ENCODE measurements around the gene TPK1. TPM values are rescaled to one million over a fixed set of nuclear protein-coding genes. Genes with fewer than 3 reads are reported as not detected.
"Not testable (repeated sequence)": the region's sequence is repeated elsewhere in the genome, so short reads cannot be mapped to it uniquely, and the experiment has no call there.

The TPK1 gene
- total RNA-seq, 2 experiments from 2014 or later = 15.5 to 15.8 TPM

DNA sequence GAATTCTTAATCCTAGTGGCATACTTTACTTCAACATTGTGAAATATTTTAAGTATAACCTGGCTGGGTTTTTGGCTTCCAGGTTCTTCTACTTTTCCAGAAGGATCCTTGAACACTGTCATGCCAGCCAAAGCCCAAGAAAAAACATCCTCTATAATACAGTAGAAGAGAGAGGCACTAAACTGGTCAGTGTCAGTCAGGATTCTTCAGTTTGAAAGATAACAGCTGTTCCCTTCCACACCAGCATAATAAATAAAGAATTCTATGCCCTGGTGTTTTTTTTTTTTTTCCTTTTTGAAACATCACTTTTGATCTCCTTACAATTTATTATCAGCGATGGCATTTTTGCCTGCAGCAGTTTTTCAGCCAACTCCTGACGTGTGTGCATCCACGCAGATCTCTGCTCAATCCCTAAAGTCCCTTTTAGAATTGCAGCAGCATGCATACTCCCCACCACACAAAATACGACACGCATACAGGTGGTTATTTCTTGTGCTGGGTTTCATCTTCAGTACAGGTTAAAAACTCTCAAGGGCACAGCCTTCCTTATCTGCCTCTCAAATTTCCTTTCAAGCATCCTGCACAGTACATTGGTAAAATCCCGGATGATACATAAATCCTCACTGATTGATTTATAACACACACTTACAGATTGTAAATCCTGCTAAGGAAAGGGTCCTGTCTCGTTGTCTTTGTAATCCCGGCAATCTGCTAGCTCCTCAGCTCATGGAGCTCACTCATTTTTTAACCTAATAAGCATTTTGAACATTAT lies 100.2 kb downstream of the TPK1 start:
- TF ChIP-seq, protein P1, sequence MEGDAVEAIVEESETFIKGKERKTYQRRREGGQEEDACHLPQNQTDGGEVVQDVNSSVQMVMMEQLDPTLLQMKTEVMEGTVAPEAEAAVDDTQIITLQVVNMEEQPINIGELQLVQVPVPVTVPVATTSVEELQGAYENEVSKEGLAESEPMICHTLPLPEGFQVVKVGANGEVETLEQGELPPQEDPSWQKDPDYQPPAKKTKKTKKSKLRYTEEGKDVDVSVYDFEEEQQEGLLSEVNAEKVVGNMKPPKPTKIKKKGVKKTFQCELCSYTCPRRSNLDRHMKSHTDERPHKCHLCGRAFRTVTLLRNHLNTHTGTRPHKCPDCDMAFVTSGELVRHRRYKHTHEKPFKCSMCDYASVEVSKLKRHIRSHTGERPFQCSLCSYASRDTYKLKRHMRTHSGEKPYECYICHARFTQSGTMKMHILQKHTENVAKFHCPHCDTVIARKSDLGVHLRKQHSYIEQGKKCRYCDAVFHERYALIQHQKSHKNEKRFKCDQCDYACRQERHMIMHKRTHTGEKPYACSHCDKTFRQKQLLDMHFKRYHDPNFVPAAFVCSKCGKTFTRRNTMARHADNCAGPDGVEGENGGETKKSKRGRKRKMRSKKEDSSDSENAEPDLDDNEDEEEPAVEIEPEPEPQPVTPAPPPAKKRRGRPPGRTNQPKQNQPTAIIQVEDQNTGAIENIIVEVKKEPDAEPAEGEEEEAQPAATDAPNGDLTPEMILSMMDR (IDR thresholded peaks at IDR 0.05) = no peak
- H3K4me1 Mint-ChIP-seq (ENCODE audit: low read depth) = no peaks in the 10 kb centered on the region
- CTCF ChIA-PET = interaction anchor here (1.1 kb wide), 1 partner anchor 52 kb away, joined by 3 read pairs; no protein-coding TSS in a partner anchor
- H3K9me3 Mint-ChIP-seq = no peaks in the 10 kb centered on the region
- H3K36me3 Mint-ChIP-seq (ENCODE audit: low read depth) = no peaks in the 10 kb centered on the region
- intact Hi-C loops (cut with micrococcal nuclease) = loop anchor here (10.0 kb wide), 1 partner anchor 99 kb away; the partner anchor contains the start of gene TPK1
- H3K27ac Mint-ChIP-seq = no peak overlapping the region
- ATAC-seq = no peak
- POLR2A ChIA-PET = no interaction called here
- no peak for DNase-seq
- H3K27me3 Mint-ChIP-seq = no peaks in the 10 kb centered on the region
- no peak overlapping the region for H3K4me3 Mint-ChIP-seq

- TF ChIP-seq, protein P1 (IDR thresholded peaks at IDR 0.05) = no peak
- Mint-ChIP-seq H3K4me1 (ENCODE audit: low read depth) (no peaks in the 10 kb centered on the region), H3K4me3 (no peak overlapping the region), H3K36me3 (ENCODE audit: low read depth) (peaks cover 4% of the 10 kb centered on the region), H3K27me3 (no peaks in the 10 kb centered on the region), H3K27ac (no peak overlapping the region), H3K9me3 (no peaks in the 10 kb centered on the region)
- ChIA-PET CTCF (interaction anchor here (1.0 kb wide), 1 partner anchor 23 kb away, joined by 3 read pairs; no protein-coding TSS in a partner anchor), POLR2A (interaction anchor here (0.6 kb wide), 1 partner anchor 57 kb away, joined by 3 read pairs; no protein-coding TSS in a partner anchor)
- ATAC-seq (no peak), DNase-seq (no peak)
- intact Hi-C loops (cut with micrococcal nuclease) = loop anchor here (10.0 kb wide), 1 partner anchor 103 kb away; the partner anchor contains the start of gene TPK1
These were observed 104.0 kb downstream of the TPK1 start for GRCh38 chr7:144731661-144732351.

DNA sequence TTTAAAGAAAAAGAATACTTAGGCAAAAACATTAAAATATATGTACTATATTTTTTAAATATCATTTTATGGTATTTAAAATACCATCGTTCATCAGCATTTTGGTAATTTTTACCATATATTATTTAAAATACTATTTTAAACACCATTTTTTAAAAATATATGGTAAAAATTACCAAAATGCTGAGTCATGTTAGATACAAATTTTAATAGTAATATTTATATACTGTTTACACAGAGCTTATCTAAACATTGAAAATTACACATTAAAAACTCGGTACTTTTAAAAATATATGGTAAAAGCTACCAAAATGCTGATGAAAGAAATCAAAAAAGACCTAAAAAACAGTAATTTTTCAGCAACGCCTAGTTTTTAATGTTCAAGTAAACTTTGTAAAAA lies 105.6 kb downstream of the TPK1 start:
- no peaks in the 10 kb centered on the region for H3K4me1 Mint-ChIP-seq (ENCODE audit: low read depth)
- intact Hi-C loops (cut with micrococcal nuclease) = loop anchor here (10.0 kb wide), 1 partner anchor 105 kb away; the partner anchor contains the start of gene TPK1
- CTCF ChIA-PET = no interaction called here
- H3K27ac Mint-ChIP-seq = no peak overlapping the region
- ATAC-seq (no peak), DNase-seq (no peak)
- no peaks in the 10 kb centered on the region for H3K27me3 Mint-ChIP-seq
- H3K4me3 Mint-ChIP-seq = no peak overlapping the region
- H3K9me3 Mint-ChIP-seq = no peaks in the 10 kb centered on the region
- TF ChIP-seq, protein P1 (IDR thresholded peaks at IDR 0.05) = no peak
- POLR2A ChIA-PET = no interaction called here
- peaks cover 4% of the 10 kb centered on the region for H3K36me3 Mint-ChIP-seq (ENCODE audit: low read depth)

- peaks cover 4% of the 10 kb centered on the region for H3K36me3 Mint-ChIP-seq (ENCODE audit: low read depth)
- ChIA-PET CTCF (no interaction called here), POLR2A (no interaction called here)
- TF ChIP-seq, protein P1 (IDR thresholded peaks at IDR 0.05) = no peak
- DNase-seq = no peak
- H3K9me3 Mint-ChIP-seq = no peaks in the 10 kb centered on the region
- intact Hi-C loops (cut with micrococcal nuclease) = no loop called here
- H3K4me1 Mint-ChIP-seq (ENCODE audit: low read depth) = no peaks in the 10 kb centered on the region
- no peaks in the 10 kb centered on the region for H3K27me3 Mint-ChIP-seq
- ATAC-seq = no peak
- H3K27ac Mint-ChIP-seq = no peak overlapping the region
- no peak overlapping the region for H3K4me3 Mint-ChIP-seq
These were observed 106.6 kb downstream of the TPK1 start for GRCh38 chr7:144729226-144729625.

GRCh38 chr7:144728551-144728950 lies 107.3 kb downstream of the TPK1 start:
- intact Hi-C loops (cut with micrococcal nuclease) = no loop called here
- Mint-ChIP-seq H3K27me3 (no peaks in the 10 kb centered on the region), H3K27ac (no peak overlapping the region), H3K36me3 (ENCODE audit: low read depth) (peaks cover 4% of the 10 kb centered on the region), H3K4me1 (ENCODE audit: low read depth) (no peaks in the 10 kb centered on the region), H3K9me3 (no peaks in the 10 kb centered on the region), H3K4me3 (no peak overlapping the region)
- CTCF ChIA-PET = no interaction called here
- DNase-seq (no peak), ATAC-seq (no peak)
- POLR2A ChIA-PET = no interaction called here
- TF ChIP-seq, protein P1 (IDR thresholded peaks at IDR 0.05) = no peak

- POLR2A ChIA-PET; H3K27me3 Mint-ChIP-seq; H3K9me3 Mint-ChIP-seq; CTCF ChIA-PET; DNase-seq; H3K27ac Mint-ChIP-seq; intact Hi-C loops (cut with micrococcal nuclease); H3K4me3 Mint-ChIP-seq; H3K4me1 Mint-ChIP-seq (ENCODE audit: low read depth); ATAC-seq: not testable (repeated sequence)
- peaks cover 12% of the 10 kb centered on the region for H3K36me3 Mint-ChIP-seq (ENCODE audit: low read depth)
These were observed 109.0 kb downstream of the TPK1 start for GRCh38 chr7:144726840-144727239.
